Left lung (tissue), 10 donors: ENCODE results near the gene SETD5. TPM values are rescaled to one million over a fixed set of nuclear protein-coding genes. Genes with fewer than 3 reads are reported as not detected.

ENCODE experiments used
- ATAC-seq: fragments of 200-7000 bp; cut with Tn5 transposase; one replicate; pipeline ENCODE4 v1.9.1; 2020; ENCODE audit warnings: moderate library complexity
- DNase-seq, 4 donors: peaks; one replicate each; pipeline ENCODE4 v3.0.0-alpha.2; 2013 to 2020
- H3K27ac ChIP-seq, 2 donors: fragments of 200-600 bp; sonication (generic) in 1 of 2; one replicate each; pipeline versions ENCODE4 v1.5.0 to v1.8.0; 2020 to 2021
- H3K27me3 ChIP-seq, 2 donors: fragments of 200-600 bp; sonication (generic) in 1 of 2; one replicate each; pipeline versions ENCODE4 v1.5.0 to v1.8.0; 2020 to 2021
- H3K36me3 ChIP-seq, 2 donors: fragments of 200-600 bp; sonication (generic) in 1 of 2; one replicate each; pipeline versions ENCODE4 v1.5.0 to v1.8.0; 2020 to 2021
- H3K4me1 ChIP-seq, 2 donors: fragments of 200-600 bp; one replicate each; pipeline ENCODE4 v1.8.0; 2021
- H3K4me3 ChIP-seq, 2 donors: fragments of 200-600 bp; sonication (generic) in 1 of 2; one replicate each; pipeline versions ENCODE4 v1.5.0 to v1.8.0; 2020 to 2021; ENCODE audit warnings: mild to moderate bottlenecking in 1 of 2
- H3K9me3 ChIP-seq, 2 donors: fragments of 200-600 bp; sonication (generic) in 1 of 2; one replicate each; pipeline versions ENCODE4 v1.5.0 to v1.8.0; 2020 to 2021
- CTCF ChIP-seq, 2 donors: fragments of 200-600 bp; sonication (generic) in 1 of 2; IDR thresholded peaks; one replicate each; pipeline versions ENCODE4 v1.5.0 to v1.8.0; 2021; ENCODE audit warnings: antibody characterized with exemption in 2 of 2
- intact Hi-C, 2 donors: fragments of 100-400 bp; cut with DNase I; formaldehyde crosslinking; loops; one replicate each; pipeline versions ENCODE4 v1.11.2 to v1.14.2; 2022
- polyA plus RNA-seq, 6 donors: library from polyadenylated mRNA; unstranded; fragments of 120-200 nt; gene quantifications; one replicate each; pipeline ENCODE4 v1.2.1, GENCODE V29; 2013; ENCODE audit not compliant: insufficient read length in 6 of 6
- total RNA-seq, 2 donors: library from RNA; stranded (reverse); fragmentation: NEBNext Ultra II Directional; extraction: Animal tissue kit (Norgen Biotek cat#: 25700); gene quantifications; one replicate each; pipeline ENCODE4 v1.2.1, GENCODE V29; 2021
- donor health status: DM: no; HTN: yes; CAD: no.
- donor health status: DM: no; HTN: no; CAD: no.

SETD5 gene
- total and polyA plus RNA-seq, 8 donors, result 82.2 to 195 (median 177) TPM

GRCh38 chr3:9525078-9525477, 127.7 kb downstream of the SETD5 start:
- no peak for TF ChIP-seq CTCF (IDR thresholded peaks at IDR 0.05)
- no peak for DNase-seq
- no peaks in the 10 kb centered on the region for H3K4me1 ChIP-seq
- H3K9me3 ChIP-seq, result no peaks in the 10 kb centered on the region
- ATAC-seq, result no peak
- intact Hi-C loops, result no loop called here
- H3K27ac ChIP-seq, result no peak overlapping the region
- no peak overlapping the region for H3K4me3 ChIP-seq
- H3K36me3 ChIP-seq, result no peaks in the 10 kb centered on the region
- peaks cover 0 to 6% of the 10 kb centered on the region in 2 donors for H3K27me3 ChIP-seq

Other genes with a start within 250 kb of the SETD5 start
- 1 to 10 TPM; 5.1 to 6.8 TPM for gene SRGAP3, start 148.0 kb upstream of the SETD5 start, total RNA-seq
- 10 to 100 TPM; 20.5 to 28.9 (median 25.9) TPM for gene SRGAP3, start 148.0 kb upstream of the SETD5 start, polyA plus RNA-seq
- 10 to 100 TPM; 32.2 to 35.4 TPM for gene THUMPD3, start 34.6 kb upstream of the SETD5 start, total RNA-seq
- 10 to 100 TPM; 42.3 to 65.0 (median 50.9) TPM for gene THUMPD3, start 34.6 kb upstream of the SETD5 start, polyA plus RNA-seq
- not detected for gene LHFPL4, start 156.2 kb downstream of the SETD5 start, total RNA-seq
- gene LHFPL4, start 156.2 kb downstream of the SETD5 start, polyA plus RNA-seq, result under 1 TPM; 0.06 to 0.13 (median 0.09) TPM